DOHH2 (cell line): Measurements from ENCODE around the gene PDE1C.

Experiments used
- H3F3A ChIP-seq: fragments of 200-600 bp; sonication (generic), shearing (Covaris generic); 2 replicates; pipeline ENCODE4 v1.6.0; 2016; ENCODE audit warnings: antibody characterized with exemption, mild to moderate bottlenecking; ENCODE audit not compliant: control insufficient read depth, insufficient read depth
- H3K27ac ChIP-seq: fragments of 200-600 bp; sonication (generic); 2 replicates; pipeline ENCODE4 v1.5.1; 2014; ENCODE audit warnings: low read depth, mild to moderate bottlenecking, low read length, moderate library complexity
- H3K27me3 ChIP-seq: fragments of 200-600 bp; sonication (generic); 2 replicates; pipeline ENCODE4 v1.6.1; 2014; ENCODE audit warnings: mild to moderate bottlenecking, low read length, mixed read lengths; ENCODE audit not compliant: control insufficient read depth
- H3K36me3 ChIP-seq: fragments of 200-600 bp; sonication (generic); 2 replicates; pipeline ENCODE4 v1.6.1; 2014; ENCODE audit warnings: mild to moderate bottlenecking, low read length, moderate library complexity, mixed read lengths; ENCODE audit not compliant: control insufficient read depth
- H3K4me1 ChIP-seq: fragments of 200-600 bp; sonication (generic); 2 replicates; pipeline ENCODE4 v1.6.1; 2014; ENCODE audit warnings: mild to moderate bottlenecking, low read length, mixed read lengths; ENCODE audit not compliant: control insufficient read depth
- H3K4me2 ChIP-seq: fragments of 200-600 bp; sonication (generic); 2 replicates; pipeline ENCODE4 v1.6.0; 2014; ENCODE audit warnings: mild to moderate bottlenecking, low read length, moderate library complexity
- H3K4me3 ChIP-seq: fragments of 200-600 bp; sonication (generic); 2 replicates; pipeline ENCODE4 v1.5.1; 2014; ENCODE audit warnings: mild to moderate bottlenecking, low read length, mixed read lengths
- H3K79me2 ChIP-seq: fragments of 200-600 bp; sonication (generic); 2 replicates; pipeline ENCODE4 v1.6.1; 2014; ENCODE audit warnings: mild to moderate bottlenecking, low read length, mixed read lengths; ENCODE audit not compliant: control insufficient read depth
- H3K9me2 ChIP-seq: fragments of 200-600 bp; sonication (generic); replicated peaks from 2 replicates; pipeline ENCODE4 v1.6.1; 2014; ENCODE audit warnings: mild to moderate bottlenecking, low read length, mixed read lengths; ENCODE audit not compliant: control insufficient read depth
- H3K9me3 ChIP-seq: fragments of 200-600 bp; sonication (generic); 2 replicates; pipeline ENCODE4 v1.6.1; 2014; ENCODE audit warnings: antibody characterized with exemption, low read length, mixed read lengths; ENCODE audit not compliant: control insufficient read depth, insufficient read depth
- H4K20me1 ChIP-seq: fragments of 200-600 bp; sonication (generic); 2 replicates; pipeline ENCODE4 v1.6.0; 2014; ENCODE audit warnings: low read depth, mild to moderate bottlenecking, antibody characterized with exemption, low read length, moderate library complexity; ENCODE audit not compliant: control insufficient read depth, insufficient read depth
- CTCF ChIP-seq: fragments of 200-600 bp; sonication (generic); IDR thresholded peaks from one replicate; pipeline ENCODE4 v1.5.1; 2014; ENCODE audit warnings: antibody characterized with exemption, mild to moderate bottlenecking, low read depth, low read length; ENCODE audit not compliant: poor library complexity, severe bottlenecking
- EZH2phosphoT487 ChIP-seq: fragments of 200-600 bp; sonication (generic); IDR thresholded peaks from 2 replicates; pipeline ENCODE4 v1.6.1; 2017; ENCODE audit warnings: borderline replicate concordance, mild to moderate bottlenecking, antibody characterized with exemption, low read length, moderate library complexity, mixed read lengths

PDE1C gene

GRCh38 chr7:31919678-31920369 lies 150.4 kb downstream of the PDE1C start:
- H3K4me3 ChIP-seq, result no peak overlapping the region
- H3F3A ChIP-seq, result no peaks in the 10 kb centered on the region
- TF ChIP-seq CTCF, result no peak
- no peak for TF ChIP-seq EZH2phosphoT487
- no peaks in the 10 kb centered on the region for H3K27me3 ChIP-seq
- H3K27ac ChIP-seq, result no peak overlapping the region
- H3K4me2 ChIP-seq, result no peak overlapping the region
- H3K4me1 ChIP-seq, result no peaks in the 10 kb centered on the region
- no peaks in the 10 kb centered on the region for H3K9me3 ChIP-seq
- no peaks in the 10 kb centered on the region for H4K20me1 ChIP-seq
- H3K9me2 ChIP-seq, result no peaks in the 10 kb centered on the region
- no peaks in the 10 kb centered on the region for H3K36me3 ChIP-seq
- H3K79me2 ChIP-seq, result no peaks in the 10 kb centered on the region

- no peaks in the 10 kb centered on the region for H3K9me2 ChIP-seq
- no peak overlapping the region for H3K4me2 ChIP-seq
- H4K20me1 ChIP-seq, result no peaks in the 10 kb centered on the region
- no peak for TF ChIP-seq EZH2phosphoT487
- TF ChIP-seq CTCF, result no peak
- H3K79me2 ChIP-seq, result no peaks in the 10 kb centered on the region
- H3K4me3 ChIP-seq, result no peak overlapping the region
- no peaks in the 10 kb centered on the region for H3K4me1 ChIP-seq
- H3K36me3 ChIP-seq, result no peaks in the 10 kb centered on the region
- no peaks in the 10 kb centered on the region for H3K9me3 ChIP-seq
- no peaks in the 10 kb centered on the region for H3K27me3 ChIP-seq
- no peaks in the 10 kb centered on the region for H3F3A ChIP-seq
- H3K27ac ChIP-seq, result no peak overlapping the region
These were observed 151.4 kb downstream of the PDE1C start for GRCh38 chr7:31918706-31919393.

- Histone ChIP-seq H3F3A (no peaks in the 10 kb centered on the region), H3K27ac (no peak overlapping the region), H4K20me1 (no peaks in the 10 kb centered on the region), H3K27me3 (no peaks in the 10 kb centered on the region), H3K79me2 (no peaks in the 10 kb centered on the region), H3K9me3 (no peaks in the 10 kb centered on the region), H3K4me3 (no peak overlapping the region), H3K36me3 (no peaks in the 10 kb centered on the region), H3K4me2 (no peak overlapping the region), H3K9me2 (no peaks in the 10 kb centered on the region), H3K4me1 (no peaks in the 10 kb centered on the region)
- TF ChIP-seq CTCF (no peak), EZH2phosphoT487 (no peak)
These were observed 153.0 kb downstream of the PDE1C start for GRCh38 chr7:31917256-31917655.
